HG03108 (cell line): Measurements from ENCODE around the gene TNK2.

ENCODE experiments used
- ATAC-seq: cut with Tn5 transposase; IDR thresholded peaks from one replicate; pipeline ENCODE4 v1.9.1; 2021; ENCODE audit warnings: moderate library complexity; ENCODE audit not compliant: unreplicated experiment

TNK2 gene

DNA sequence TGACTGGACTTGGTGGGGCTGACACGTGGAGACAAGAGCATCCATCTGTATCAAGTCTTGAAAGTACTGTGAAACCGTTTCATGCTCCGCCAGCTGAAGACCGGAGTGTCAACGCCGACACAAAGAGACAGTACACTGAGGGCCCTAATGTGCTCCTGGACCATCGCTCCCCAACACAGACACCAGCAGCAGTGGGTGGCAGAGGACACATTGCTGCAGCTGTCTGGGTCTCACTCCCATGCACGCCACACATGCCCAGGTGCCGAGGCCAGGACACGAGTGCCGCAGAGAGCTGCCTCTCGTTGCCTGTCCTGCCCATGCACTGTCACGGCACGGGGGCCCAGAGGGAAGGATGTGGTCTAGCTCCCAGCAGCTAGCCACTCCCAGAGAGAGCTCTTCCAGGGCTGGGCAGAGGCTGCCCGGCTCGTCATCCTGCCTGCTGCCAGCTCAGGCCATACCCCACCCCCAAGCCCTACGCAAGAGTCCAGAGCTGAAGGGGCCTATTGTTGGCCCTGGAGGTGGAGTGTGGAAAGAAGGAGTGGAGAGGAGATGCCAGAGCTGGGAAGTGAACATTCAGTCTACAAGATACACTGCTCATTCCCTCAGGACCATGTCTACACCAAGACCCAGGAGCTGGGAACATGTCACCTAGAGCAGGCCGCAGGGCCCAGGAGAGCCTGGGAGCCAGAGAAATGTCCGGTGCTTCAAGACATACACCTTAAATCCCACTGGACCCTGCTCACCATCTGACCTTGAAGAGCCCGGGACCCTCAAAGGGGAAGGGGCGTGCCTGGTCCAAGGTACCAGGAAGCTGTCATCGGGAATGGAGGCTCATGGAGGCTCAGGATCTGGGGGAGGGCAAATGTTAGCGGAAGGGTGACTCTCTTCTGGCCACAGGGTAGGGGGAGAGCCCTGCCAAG is 7.7 kb downstream of the TNK2 start:
- ATAC-seq = peak; percentile 57

DNA sequence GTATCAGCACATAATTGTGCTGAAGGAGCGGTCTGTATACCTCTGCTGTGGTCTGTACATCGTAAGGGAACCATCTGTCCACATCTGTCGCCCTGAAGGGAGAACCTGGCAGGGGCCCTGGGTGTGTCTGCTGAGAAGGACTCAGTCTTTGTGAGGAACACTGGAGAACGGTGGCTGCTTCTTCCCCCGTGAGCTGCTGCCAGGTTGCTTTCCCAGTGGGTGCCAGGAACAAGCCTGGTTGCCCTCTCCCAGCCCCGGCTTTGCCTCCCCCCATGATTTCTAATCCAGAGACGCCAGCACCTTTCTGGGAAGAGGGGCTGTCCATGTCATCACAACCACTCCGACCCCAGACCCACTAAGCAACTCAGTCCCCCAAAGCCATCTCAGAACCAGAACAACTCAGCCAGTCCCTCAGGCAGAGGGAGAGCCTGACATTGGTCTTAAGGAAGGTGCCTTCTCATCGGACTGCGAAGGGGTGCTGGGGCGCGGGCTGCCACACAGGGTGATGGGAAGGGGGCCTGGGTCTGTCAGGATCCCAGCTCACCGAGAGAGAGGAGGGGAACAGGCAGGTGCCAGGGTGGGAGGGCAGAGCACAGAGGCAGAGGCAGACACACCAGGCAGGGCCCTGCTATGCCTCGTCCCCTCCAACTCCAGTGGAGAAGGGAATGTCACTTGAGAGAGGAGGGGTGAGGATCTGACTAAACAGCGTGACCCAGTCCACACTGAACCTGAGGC is 8.5 kb downstream of the TNK2 start:
- ATAC-seq = no peak

- ATAC-seq = no peak
Observed at GRCh38 chr3:195897853-195898415, 10.4 kb downstream of the TNK2 start.

- ATAC-seq = no peak
Observed at GRCh38 chr3:195897081-195897852, 11.1 kb downstream of the TNK2 start.

DNA sequence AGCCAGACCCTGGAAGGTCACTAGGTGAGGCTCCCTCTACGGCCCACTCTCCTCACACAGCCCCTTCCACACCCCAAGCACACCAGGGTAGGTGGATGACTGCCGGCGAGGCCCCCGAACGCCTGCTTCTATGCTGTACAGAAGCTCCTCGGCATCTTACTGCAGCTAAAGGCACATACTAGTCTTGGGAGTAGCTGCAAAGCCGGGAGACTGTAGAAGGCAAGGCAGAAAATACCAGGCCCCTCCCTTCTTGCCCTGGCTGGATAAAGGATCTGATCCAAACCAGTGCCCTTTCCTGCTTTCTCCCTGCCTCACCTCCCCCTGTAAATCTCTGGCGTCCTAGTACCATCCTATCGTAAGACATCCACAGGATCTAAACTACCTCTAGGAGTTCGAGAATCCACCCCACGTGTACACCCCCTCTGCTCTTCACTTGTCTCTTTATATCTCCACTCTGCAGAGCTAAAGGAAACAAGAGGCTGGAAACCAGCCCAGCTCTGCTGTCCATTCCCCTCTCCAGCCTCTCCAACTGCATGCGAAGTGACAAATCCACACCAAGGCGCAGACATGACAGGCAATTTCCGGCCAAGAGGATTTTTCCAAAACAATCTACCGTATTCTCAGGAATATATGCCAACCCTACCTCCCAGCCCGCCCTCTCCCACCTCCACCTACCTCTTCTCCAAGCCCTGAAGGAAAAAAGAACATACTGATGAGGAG is 11.8 kb downstream of the TNK2 start:
- ATAC-seq = no peak

- ATAC-seq = peak; percentile 38
Observed at GRCh38 chr3:195895861-195896360, 12.4 kb downstream of the TNK2 start.

GRCh38 chr3:195895078-195895860 is 13.1 kb downstream of the TNK2 start:
- ATAC-seq = peak; percentile 50

DNA sequence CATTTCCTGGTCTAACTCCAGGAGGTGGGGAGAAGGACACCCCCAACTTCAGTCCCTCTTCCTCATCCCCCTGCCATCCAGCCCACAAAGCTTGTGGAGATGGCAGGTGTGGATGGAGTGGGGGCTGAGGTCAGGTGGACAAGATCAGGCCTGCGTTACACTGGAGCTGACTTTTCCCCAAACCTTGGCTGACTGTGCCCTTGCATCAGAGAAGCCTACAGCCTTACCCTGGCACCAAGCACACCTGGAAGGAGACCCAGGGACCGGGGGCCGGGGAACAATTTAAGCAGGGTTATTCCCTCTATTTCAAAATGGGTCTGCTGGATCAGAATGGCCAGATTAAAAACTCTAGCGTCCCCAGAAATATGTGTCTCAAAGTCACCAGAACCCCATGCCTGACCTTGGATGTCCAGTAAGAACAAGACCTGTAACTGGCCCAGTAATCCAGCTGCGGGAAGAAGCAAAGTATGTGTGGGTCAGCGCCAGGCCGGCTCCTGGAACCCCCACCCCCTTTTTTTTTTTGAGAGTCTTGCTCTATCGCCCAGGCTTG is 14.4 kb downstream of the TNK2 start:
- no peak for ATAC-seq

DNA sequence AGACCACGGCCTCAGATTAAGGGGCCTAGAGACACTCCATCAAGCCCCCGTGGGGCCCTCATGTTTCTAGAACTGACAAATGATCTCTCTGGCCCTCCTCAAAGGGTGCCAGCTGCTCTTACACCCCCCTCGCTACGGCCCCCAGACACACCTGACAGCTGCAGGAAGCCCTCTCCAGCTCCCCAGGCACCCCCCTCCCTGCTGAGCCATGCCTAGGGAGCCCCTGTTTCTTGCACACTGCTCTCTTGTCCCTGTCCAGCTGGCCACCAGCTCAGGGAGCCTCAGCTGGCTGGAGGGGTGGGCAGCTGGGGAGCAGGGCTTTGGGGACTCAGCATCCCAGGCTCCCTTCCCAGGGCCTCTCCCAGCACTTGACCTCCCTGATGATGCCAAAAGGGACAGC is 14.8 kb downstream of the TNK2 start:
- no peak for ATAC-seq

DNA sequence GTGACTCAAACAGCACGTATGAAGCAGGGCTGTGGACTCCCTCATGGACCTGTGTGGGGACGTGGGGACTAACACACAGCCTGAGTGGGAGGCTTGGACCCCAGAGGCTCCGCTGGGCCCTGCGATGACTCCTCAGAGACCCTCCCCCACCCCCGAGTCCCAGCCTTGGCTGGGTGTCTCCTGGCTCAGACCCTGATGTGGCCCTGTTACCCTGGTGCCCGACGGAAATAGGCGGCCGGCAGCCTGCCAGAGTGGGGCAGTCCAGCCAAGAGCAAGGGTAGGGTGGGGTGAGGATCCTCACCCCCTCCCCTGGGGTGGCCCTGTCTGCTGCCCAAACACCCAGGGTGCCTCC is 15.3 kb downstream of the TNK2 start:
- no peak for ATAC-seq

DNA sequence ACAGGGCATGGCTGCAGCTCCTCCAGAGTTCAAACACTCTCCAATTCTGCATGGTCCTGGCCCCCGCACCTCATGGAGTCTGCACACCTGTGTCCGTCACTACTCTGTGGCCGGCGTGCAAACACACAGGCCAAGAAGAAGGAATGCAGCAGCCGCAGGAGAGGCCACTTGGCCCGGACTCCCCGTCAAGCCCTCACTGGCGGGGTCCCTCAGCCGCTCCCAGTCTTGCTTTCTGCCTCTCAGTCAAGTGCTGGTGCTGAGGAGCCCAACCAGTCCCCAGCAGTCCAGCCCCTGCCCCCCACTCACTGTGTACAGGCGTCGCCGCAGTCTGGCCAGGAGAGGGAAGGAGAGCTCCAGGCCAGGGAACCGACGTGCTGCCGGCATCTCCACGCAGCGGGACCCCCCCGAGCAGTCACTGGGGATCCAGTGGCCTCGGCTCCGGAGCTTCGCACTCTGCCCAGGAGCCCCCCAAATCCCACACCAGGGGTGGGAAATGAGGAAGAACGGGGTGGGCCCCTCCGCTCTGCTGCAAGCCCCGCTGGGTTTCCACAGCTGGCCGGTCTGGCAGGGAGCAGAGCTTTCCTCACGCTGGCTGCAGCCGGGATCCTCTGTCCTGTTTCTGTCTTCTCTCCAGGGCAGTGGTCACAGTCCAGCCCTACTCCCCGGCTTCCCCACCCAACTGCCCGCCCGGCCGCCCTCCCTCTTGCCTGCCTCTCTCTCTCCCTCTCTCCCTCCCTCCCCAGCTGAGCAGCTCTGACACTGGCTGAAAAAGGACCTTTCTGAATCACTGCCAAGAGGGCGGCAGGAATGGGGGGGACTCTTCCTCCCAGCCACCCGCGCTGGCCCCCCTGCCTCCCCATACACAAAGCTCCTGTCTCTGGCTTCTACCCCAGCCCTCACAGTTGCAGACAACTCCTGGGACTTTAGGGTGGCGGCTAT is 16.0 kb downstream of the TNK2 start:
- ATAC-seq = no peak

DNA sequence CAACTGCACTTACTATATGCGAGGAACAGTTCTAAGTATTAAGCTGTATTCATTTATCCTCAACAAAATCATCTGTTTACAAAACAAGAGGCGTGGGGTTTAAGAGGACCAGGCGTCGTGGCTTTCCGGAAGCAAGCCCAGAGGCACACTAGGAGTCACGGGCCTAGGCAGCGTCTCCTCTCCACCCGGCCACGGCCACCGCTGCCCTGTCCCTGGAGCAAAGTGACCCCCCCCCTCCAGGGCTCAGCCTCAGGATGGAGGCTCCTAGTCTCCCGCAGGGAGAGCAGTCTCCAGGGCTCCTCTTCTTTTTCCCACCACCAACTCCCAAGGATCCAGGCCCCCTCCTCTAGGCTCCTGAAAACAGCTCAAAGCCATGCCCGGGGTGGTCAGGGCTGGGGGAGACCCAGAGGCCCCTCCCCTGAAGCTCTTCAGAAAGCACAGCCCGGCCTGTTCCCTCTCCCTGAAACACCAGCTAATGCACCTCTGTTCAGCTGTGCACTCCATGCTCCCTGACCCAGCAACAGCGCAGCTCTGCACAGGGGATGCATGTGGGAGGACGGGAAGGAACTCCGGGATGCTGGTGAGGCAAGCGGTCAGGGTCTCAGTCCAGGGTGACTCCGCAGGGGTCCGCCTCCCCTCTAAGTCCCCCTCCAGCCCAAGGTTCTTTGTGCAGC is 16.8 kb downstream of the TNK2 start:
- no peak for ATAC-seq

GRCh38 chr3:195889870-195890295 is 18.5 kb downstream of the TNK2 start:
- no peak for ATAC-seq

- no peak for ATAC-seq
Observed at GRCh38 chr3:195888981-195889869, 19.1 kb downstream of the TNK2 start.

DNA sequence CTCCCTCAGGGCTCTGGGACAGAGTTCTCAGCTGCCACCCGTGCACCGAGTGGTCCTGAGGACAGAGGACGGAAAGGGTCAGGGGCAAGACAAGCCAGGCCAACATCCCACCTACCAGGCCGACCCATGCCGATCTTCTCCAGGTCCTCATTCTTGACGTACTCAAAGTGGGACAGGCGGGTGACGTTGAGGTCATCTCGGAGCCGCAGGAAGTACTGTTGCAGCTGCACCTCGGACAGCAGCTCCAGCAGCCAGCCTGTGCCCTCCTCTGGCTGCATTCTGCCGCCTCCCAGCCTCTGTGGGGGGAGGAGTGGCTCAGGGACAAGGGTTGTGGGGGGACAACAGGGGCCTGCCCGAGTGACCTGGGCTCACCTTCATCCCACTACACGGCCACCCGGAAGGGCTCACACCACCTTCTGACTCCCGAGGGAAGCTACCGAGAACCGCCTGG is 20.0 kb downstream of the TNK2 start:
- no peak for ATAC-seq

DNA sequence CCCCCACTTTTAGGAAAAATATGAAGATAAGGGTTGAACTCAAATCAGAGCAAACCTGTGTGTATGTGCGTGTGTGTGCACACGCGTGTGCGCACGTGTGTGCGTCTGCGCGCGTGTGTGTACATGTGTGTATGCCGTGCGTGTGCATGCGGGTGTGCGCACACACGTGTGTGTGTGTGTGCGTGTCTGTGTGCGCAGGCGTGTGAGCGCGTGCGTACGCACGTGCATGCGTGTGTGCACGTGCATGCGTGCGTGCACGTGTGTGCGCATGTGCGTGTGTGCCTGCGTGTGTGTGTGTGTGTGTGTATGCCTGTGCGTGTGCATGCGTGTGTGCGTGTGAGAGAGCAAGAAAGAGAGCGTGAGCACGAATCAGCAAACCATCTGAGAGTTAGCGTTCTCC is 20.7 kb downstream of the TNK2 start:
- ATAC-seq = no peak
